HG03045 (cell line): Measurements from ENCODE around the gene RHOU.

Experiments used
- ATAC-seq: cut with Tn5 transposase; IDR thresholded peaks from one replicate; pipeline ENCODE4 v1.9.1; 2021; ENCODE audit warnings: mild to moderate bottlenecking, moderate library complexity; ENCODE audit not compliant: unreplicated experiment

The RHOU gene

DNA sequence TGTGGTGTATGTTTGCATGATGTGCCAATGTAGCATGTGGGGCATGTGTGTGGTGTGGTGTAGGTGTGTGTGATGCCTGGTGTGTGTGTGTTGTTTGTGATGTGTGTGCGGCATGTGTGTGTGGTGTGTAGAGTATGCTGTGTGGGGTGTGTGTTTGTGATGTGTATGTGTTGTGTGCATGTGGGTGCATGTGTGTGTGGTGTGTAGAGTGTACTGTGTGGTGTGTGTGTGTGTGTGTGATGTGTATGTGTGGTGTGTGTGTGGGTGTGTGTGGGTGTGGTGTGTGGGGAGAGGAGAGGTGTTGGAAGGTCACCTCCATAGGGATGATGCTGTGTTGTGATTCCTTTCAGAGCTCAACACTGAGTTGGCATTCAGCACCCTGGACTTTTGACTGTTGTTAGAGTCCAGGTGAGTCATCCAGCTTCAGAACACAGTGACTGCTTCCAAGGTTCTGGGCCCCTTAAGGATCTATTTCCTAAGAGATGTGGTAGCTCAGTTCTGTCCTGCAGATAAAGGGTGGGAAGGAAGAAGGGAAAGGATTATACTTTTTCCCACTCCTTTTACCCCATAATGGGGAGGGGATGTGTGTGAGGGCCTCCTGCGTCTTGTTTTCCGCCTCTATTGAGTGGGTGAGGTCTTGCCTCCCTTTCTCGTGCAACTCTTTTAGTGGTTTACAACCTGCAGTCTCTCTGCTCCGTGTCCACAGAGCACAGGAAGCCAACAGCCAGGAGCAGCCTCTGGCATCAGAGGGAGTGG, 47.6 kb downstream of the RHOU start:
- ATAC-seq = no peak

DNA sequence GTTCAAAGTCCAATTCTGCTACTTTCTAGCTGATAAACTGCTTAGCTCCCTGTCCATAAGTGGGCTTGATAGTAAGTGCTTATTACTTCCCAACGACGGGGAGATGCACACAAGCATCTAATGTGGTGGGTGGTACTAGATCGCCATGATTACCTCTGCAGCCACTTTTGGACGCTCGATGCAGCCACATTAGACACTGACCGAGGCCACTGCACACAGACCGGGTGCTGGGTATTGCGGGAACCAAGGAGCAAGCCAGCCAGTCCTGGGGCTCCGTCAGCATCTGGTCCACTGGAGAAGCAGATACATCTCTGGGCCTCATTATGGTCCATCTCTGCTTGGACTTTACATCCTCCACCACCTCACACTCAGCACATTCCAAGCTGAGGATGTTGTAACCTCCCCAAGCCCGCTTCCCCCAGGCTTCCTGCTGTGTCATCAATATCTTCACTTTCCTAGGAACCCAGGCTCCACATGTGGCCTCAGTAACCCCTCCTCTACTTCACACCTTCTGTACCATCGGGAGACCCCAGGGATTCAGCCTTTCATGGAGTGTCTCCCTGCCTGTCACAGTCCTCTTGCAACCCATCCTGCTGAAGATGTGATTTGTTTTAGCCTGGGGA, 48.2 kb downstream of the RHOU start:
- ATAC-seq = no peak

GRCh38 chr1:228784181-228784580, 48.9 kb downstream of the RHOU start:
- ATAC-seq = no peak

DNA sequence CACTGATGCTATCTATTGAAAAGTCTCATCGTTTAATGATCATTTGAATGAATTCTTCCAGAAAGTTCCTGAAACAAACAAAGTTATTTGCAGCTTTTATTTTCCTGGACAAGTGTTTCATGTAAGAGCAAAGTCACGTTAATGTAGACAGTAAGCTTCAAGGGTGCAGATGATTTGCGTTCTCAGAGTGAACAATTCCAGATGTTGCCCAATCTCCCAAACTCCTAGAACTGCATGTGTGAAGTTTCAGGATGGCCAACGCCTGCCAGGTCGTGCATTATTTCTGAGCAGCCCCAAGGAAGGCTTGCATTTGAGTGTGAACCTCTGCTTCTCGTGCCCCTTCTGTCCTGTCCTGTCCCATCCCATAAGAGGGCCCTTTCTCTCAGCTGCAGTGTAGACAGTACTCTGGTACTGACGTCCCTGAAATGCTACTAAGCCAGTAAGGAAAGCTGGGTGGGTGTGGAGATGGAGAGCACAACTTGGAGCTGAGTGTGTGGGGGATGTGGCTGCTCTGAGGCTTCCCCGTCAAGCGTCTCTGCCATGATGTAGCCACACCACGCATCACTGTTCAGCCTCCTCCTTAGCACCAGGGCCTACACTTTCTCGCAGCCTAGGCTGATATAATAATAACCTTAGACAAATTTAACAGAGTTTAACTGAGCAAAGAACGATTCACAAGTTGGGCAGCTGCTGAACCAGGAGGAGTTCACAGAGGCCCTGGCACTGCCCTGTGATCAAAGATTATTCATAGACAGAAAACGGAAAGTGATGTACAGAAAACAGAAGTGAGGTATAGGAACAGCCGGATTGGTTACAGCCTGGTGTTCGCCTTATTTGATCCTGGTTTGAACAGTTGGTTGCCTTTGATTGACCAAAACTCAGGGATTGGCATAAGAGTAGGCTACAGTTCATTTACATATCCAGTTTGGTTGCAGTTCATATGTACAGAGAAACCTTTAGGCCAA, 50.4 kb downstream of the RHOU start:
- no peak for ATAC-seq

DNA sequence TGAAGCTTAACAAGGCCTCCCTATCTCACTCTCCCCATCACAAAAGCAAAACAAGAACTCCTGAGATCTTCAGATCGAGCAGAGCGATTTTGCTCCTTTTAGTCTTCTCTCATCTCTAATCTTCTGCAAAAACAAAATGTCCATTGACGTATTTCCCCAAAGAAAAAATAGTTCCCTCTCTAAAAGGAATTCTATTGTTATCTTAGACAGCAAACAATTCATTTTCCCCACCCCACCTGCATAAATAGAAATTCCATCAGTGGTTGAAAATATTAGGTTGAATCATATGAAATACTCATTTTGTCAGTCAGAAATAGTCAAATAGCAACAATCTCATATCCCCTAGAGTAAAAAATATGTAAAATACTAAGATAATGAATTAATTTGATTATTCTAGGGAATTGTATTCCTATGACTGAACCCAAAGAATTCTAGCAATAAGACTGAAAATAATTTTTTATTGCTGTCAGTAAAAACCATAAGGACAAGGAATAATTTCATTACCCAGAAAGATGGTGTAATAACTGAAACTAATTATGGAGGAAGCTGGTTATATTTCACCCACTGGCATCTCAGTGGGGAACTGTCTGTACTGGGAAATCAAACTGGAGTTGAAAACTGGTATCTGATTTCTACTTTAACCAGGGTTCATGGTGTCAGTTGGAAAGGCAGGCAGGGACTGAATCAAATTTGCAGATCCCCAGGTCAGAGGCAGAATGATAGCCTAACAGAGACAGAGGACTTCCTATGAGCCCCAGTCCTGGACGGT, 51.3 kb downstream of the RHOU start:
- ATAC-seq = no peak

- ATAC-seq = no peak
Observed at GRCh38 chr1:228791791-228792190, 56.5 kb downstream of the RHOU start.

DNA sequence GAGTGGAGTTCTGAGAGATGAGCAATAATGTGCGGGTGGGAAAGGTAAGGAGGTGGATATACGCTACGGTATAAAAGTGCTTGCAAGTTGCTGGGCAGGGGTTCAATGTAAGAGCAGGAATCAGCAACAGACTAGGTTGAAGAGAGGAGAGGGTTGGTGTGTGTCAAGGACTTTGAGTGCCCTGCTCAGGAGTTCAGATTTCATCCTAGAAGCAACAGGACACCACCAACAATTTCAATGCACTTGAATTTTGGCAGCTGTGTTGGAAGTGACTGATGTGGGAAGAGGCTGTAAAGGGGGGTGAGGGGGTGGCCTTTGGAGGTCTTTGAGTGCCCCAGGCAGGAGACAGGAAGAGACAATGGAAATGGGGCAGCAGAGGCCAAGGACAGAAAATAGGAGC, 57.3 kb downstream of the RHOU start:
- ATAC-seq = no peak

GRCh38 chr1:228793032-228793431, 57.8 kb downstream of the RHOU start:
- ATAC-seq = no peak

- no peak for ATAC-seq
Observed at GRCh38 chr1:228794173-228794572, 58.9 kb downstream of the RHOU start.

GRCh38 chr1:228794810-228795209, 59.5 kb downstream of the RHOU start:
- ATAC-seq = no peak

DNA sequence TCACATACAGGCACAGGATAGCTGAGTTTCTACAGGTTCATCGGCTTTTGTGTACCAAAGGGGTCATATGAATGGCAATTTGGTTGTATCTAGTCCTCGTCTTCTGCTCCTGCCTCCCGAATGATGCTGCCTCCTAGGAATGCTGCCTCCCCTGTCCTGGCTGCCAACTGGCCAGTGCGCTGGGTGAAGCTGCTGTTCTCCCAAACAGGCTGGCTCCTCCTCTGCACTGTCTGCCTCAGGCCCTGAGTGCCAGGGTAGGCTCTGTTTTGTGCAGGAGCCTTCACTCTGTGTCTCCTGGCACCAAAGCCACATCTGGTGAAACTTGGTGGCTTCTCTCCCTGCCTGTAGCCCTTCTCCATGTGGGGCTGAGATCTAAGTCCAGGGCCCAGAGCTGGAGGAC, 60.3 kb downstream of the RHOU start:
- no peak for ATAC-seq
